Progenitor cell of endocrine pancreas (in vitro differentiated cells): ENCODE data around the gene DSN1. TPM values are rescaled to one million over a fixed set of nuclear protein-coding genes. Genes with fewer than 3 reads are reported as not detected.
A peak's percentile ranks its signal among the peaks of the same experiment; 100 is the strongest.

Source experiments
- DNase-seq: peaks from one replicate; pipeline ENCODE4 v3.0.0; 2021; ENCODE audit warnings: low spot score; ENCODE audit not compliant: unreplicated experiment
- H3K27ac Mint-ChIP-seq: 2 replicates; pipeline ENCODE4 v1.8.0; 2021; ENCODE audit warnings: mild to moderate bottlenecking, moderate library complexity, mixed read lengths
- H3K27me3 Mint-ChIP-seq: 2 replicates; pipeline ENCODE4 v1.8.0; 2021; ENCODE audit warnings: mixed read lengths
- H3K36me3 Mint-ChIP-seq: 2 replicates; pipeline ENCODE4 v1.8.0; 2022; ENCODE audit warnings: mixed read lengths; ENCODE audit not compliant: insufficient read depth
- H3K4me1 Mint-ChIP-seq: 2 replicates; pipeline ENCODE4 v1.8.0; 2021; ENCODE audit warnings: low read depth, mixed read lengths
- H3K4me3 Mint-ChIP-seq: 2 replicates; pipeline ENCODE4 v1.8.0; 2021; ENCODE audit warnings: low read depth, mild to moderate bottlenecking, moderate library complexity, mixed read lengths
- H3K9me3 Mint-ChIP-seq: 2 replicates; pipeline ENCODE4 v1.8.0; 2021; ENCODE audit warnings: low read depth, mixed read lengths
- CTCF ChIP-seq: fragments of 200-600 bp; sonication (generic); IDR thresholded peaks from one replicate; pipeline ENCODE4 v1.5.0; 2021; ENCODE audit warnings: antibody characterized with exemption, mild to moderate bottlenecking; ENCODE audit not compliant: unreplicated experiment
- total RNA-seq: library from RNA; stranded (reverse); gene quantifications from 2 replicates; pipeline ENCODE4 v1.2.1, GENCODE V29; 2021

DSN1 gene
- total RNA-seq, 1 donor from 2014 or later: 17.5 TPM

- Mint-ChIP-seq H3K4me3 (no peak overlapping the region), H3K9me3 (no peaks in the 10 kb centered on the region), H3K27me3 (no peaks in the 10 kb centered on the region), H3K27ac (no peak overlapping the region), H3K4me1 (no peaks in the 10 kb centered on the region), H3K36me3 (peaks cover 19% of the 10 kb centered on the region)
- no peak for DNase-seq
- TF ChIP-seq CTCF: no peak
These were observed 20.5 kb upstream of the DSN1 start for GRCh38 chr20:36794116-36794474.

- no peak for TF ChIP-seq CTCF
- no peaks in the 10 kb centered on the region for H3K9me3 Mint-ChIP-seq
- H3K4me3 Mint-ChIP-seq: no peak overlapping the region
- no peak overlapping the region for H3K27ac Mint-ChIP-seq
- H3K4me1 Mint-ChIP-seq: no peaks in the 10 kb centered on the region
- no peak for DNase-seq
- peaks cover 17% of the 10 kb centered on the region for H3K36me3 Mint-ChIP-seq
- H3K27me3 Mint-ChIP-seq: no peaks in the 10 kb centered on the region
These were observed 19.9 kb upstream of the DSN1 start for GRCh38 chr20:36793294-36794115.

- DNase-seq: no peak
- no peaks in the 10 kb centered on the region for H3K4me1 Mint-ChIP-seq
- H3K4me3 Mint-ChIP-seq: no peak overlapping the region
- peak; percentile 21 for TF ChIP-seq CTCF
- H3K36me3 Mint-ChIP-seq: peaks cover 13% of the 10 kb centered on the region
- H3K27me3 Mint-ChIP-seq: no peaks in the 10 kb centered on the region
- no peaks in the 10 kb centered on the region for H3K9me3 Mint-ChIP-seq
- H3K27ac Mint-ChIP-seq: no peak overlapping the region
These were observed 18.9 kb upstream of the DSN1 start for GRCh38 chr20:36792422-36792821.

- peaks cover 13% of the 10 kb centered on the region for H3K36me3 Mint-ChIP-seq
- no peaks in the 10 kb centered on the region for H3K9me3 Mint-ChIP-seq
- no peak for TF ChIP-seq CTCF
- H3K27me3 Mint-ChIP-seq: no peaks in the 10 kb centered on the region
- DNase-seq: no peak
- no peak overlapping the region for H3K4me3 Mint-ChIP-seq
- no peak overlapping the region for H3K27ac Mint-ChIP-seq
- no peaks in the 10 kb centered on the region for H3K4me1 Mint-ChIP-seq
These were observed 18.3 kb upstream of the DSN1 start for GRCh38 chr20:36791862-36792261.

- Mint-ChIP-seq H3K9me3 (no peaks in the 10 kb centered on the region), H3K4me1 (no peaks in the 10 kb centered on the region), H3K27ac (no peak overlapping the region)
These were observed 13.1 kb upstream of the DSN1 start for GRCh38 chr20:36786663-36787062.

More at GRCh38 chr20:36786663-36787062, 13.1 kb upstream of the DSN1 start:
- DNase-seq: no peak
- peaks cover 21% of the 10 kb centered on the region for H3K36me3 Mint-ChIP-seq
- no peak overlapping the region for H3K4me3 Mint-ChIP-seq
- TF ChIP-seq CTCF: no peak
- no peaks in the 10 kb centered on the region for H3K27me3 Mint-ChIP-seq
